ENCODE measurements around the gene MC1R. TPM values are rescaled to one million over a fixed set of nuclear protein-coding genes. Genes with fewer than 3 reads are reported as not detected.

MC1R gene
- polyA plus RNA-seq, 3 donors = 0.21 to 3.9 TPM; not detected in 1

GRCh38 chr16:89936034-89936433 lies 17.4 kb downstream of the MC1R start:
- H4K20me1 ChIP-seq (ENCODE audit: insufficient read depth, low read length) = no peaks in the 10 kb centered on the region
- no peaks in the 10 kb centered on the region for H3K4me1 ChIP-seq (ENCODE audit: control insufficient read depth in 1 of 2, insufficient read depth in 2 of 2, low read length in 2 of 2)
- Mint-ChIP-seq H3K27me3 (ENCODE audit: low read depth in 3 of 3) (peaks cover 11 to 16% (median 16%) of the 10 kb centered on the region in 3 donors), H3K27ac (no peak overlapping the region), H3K36me3 (no peaks in the 10 kb centered on the region), H3K4me1 (no peaks in the 10 kb centered on the region), H3K4me3 (no peak overlapping the region), H3K9me3 (peaks cover 0 to 6% (median 0%) of the 10 kb centered on the region in 7 donors)
- TF ChIP-seq, protein P1, sequence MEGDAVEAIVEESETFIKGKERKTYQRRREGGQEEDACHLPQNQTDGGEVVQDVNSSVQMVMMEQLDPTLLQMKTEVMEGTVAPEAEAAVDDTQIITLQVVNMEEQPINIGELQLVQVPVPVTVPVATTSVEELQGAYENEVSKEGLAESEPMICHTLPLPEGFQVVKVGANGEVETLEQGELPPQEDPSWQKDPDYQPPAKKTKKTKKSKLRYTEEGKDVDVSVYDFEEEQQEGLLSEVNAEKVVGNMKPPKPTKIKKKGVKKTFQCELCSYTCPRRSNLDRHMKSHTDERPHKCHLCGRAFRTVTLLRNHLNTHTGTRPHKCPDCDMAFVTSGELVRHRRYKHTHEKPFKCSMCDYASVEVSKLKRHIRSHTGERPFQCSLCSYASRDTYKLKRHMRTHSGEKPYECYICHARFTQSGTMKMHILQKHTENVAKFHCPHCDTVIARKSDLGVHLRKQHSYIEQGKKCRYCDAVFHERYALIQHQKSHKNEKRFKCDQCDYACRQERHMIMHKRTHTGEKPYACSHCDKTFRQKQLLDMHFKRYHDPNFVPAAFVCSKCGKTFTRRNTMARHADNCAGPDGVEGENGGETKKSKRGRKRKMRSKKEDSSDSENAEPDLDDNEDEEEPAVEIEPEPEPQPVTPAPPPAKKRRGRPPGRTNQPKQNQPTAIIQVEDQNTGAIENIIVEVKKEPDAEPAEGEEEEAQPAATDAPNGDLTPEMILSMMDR (IDR thresholded peaks at IDR 0.05) = no peak
- H3K79me2 ChIP-seq (ENCODE audit: insufficient read depth, low read length) = no peaks in the 10 kb centered on the region
- 79% methylated on average over 13 of the region's 13 CpGs for WGBS (ENCODE audit: insufficient coverage)
- intact Hi-C loops (cut with micrococcal nuclease) = no loop called here
- no peaks in the 10 kb centered on the region for H3K36me3 ChIP-seq (replicated peaks in 1 of 2; ENCODE audit: control insufficient read depth in 1 of 2, insufficient read depth in 2 of 2, low read length in 2 of 2)
- H3K27me3 ChIP-seq (ENCODE audit: control insufficient read depth in 2 of 2, insufficient read depth in 2 of 2, low read length in 2 of 2) = peaks cover 0 to 2% of the 10 kb centered on the region in 2 donors
- no peak overlapping the region for H3K27ac ChIP-seq (ENCODE audit: low read depth in 1 of 2, low read length in 2 of 2)
- no peak overlapping the region for H2AFZ ChIP-seq (ENCODE audit: insufficient read depth, low read depth, low read length, poor library complexity, severe bottlenecking)
- no peak overlapping the region for H3K4me2 ChIP-seq (replicated peaks; ENCODE audit: extremely low read depth, low read length, poor library complexity, severe bottlenecking)
- no peak overlapping the region for H3K9ac ChIP-seq (ENCODE audit: insufficient read depth, low read length, poor library complexity, severe bottlenecking)
- no peak for DNase-seq
- no peaks in the 10 kb centered on the region for H3K9me3 ChIP-seq (replicated peaks in 1 of 2; ENCODE audit: control insufficient read depth in 1 of 2, insufficient read depth in 1 of 2, low read length in 2 of 2)
- H3K4me3 ChIP-seq (replicated peaks in 1 of 3; ENCODE audit: low read depth in 2 of 3, low read length in 3 of 3) = no peak overlapping the region

GRCh38 chr16:89936508-89936907 lies 17.8 kb downstream of the MC1R start:
- Histone ChIP-seq H3K9me3 (replicated peaks in 1 of 2; ENCODE audit: control insufficient read depth in 1 of 2, insufficient read depth in 1 of 2, low read length in 2 of 2) (no peaks in the 10 kb centered on the region), H3K4me2 (replicated peaks; ENCODE audit: extremely low read depth, low read length, poor library complexity, severe bottlenecking) (no peak overlapping the region), H4K20me1 (ENCODE audit: insufficient read depth, low read length) (no peaks in the 10 kb centered on the region), H2AFZ (ENCODE audit: insufficient read depth, low read depth, low read length, poor library complexity, severe bottlenecking) (no peak overlapping the region), H3K4me3 (replicated peaks in 1 of 3; ENCODE audit: low read depth in 2 of 3, low read length in 3 of 3) (no peak overlapping the region), H3K4me1 (ENCODE audit: control insufficient read depth in 1 of 2, insufficient read depth in 2 of 2, low read length in 2 of 2) (no peaks in the 10 kb centered on the region), H3K9ac (ENCODE audit: insufficient read depth, low read length, poor library complexity, severe bottlenecking) (no peak overlapping the region), H3K79me2 (ENCODE audit: insufficient read depth, low read length) (no peaks in the 10 kb centered on the region), H3K36me3 (replicated peaks in 1 of 2; ENCODE audit: control insufficient read depth in 1 of 2, insufficient read depth in 2 of 2, low read length in 2 of 2) (no peaks in the 10 kb centered on the region), H3K27me3 (ENCODE audit: control insufficient read depth in 2 of 2, insufficient read depth in 2 of 2, low read length in 2 of 2) (peaks cover 0 to 2% of the 10 kb centered on the region in 2 donors), H3K27ac (ENCODE audit: low read depth in 1 of 2, low read length in 2 of 2) (no peak overlapping the region)
- TF ChIP-seq, protein P1 (IDR thresholded peaks at IDR 0.05) = no peak
- no peak overlapping the region for H3K4me3 Mint-ChIP-seq
- DNase-seq = no peak
- no peaks in the 10 kb centered on the region for H3K4me1 Mint-ChIP-seq
- H3K27ac Mint-ChIP-seq = no peak overlapping the region
- WGBS (ENCODE audit: insufficient coverage) = 94% methylated on average over 14 of the region's 14 CpGs
- peaks cover 0 to 6% (median 0%) of the 10 kb centered on the region in 7 donors for H3K9me3 Mint-ChIP-seq
- intact Hi-C loops (cut with micrococcal nuclease) = no loop called here
- peaks cover 9 to 19% (median 19%) of the 10 kb centered on the region in 3 donors for H3K27me3 Mint-ChIP-seq (ENCODE audit: low read depth in 3 of 3)
- H3K36me3 Mint-ChIP-seq = no peaks in the 10 kb centered on the region

All from CD14-positive monocyte (primary cell).